Endodermal cell (in vitro differentiated cells): Measurements from ENCODE around the gene DOCK9. TPM values are rescaled to one million over a fixed set of nuclear protein-coding genes. Genes with fewer than 3 reads are reported as not detected.

Experiments used
- DNase-seq: peaks from one replicate; pipeline ENCODE4 v3.0.0-alpha.2; 2017
- H3K27ac ChIP-seq: 2 replicates; pipeline ENCODE4 v1.5.1; 2013; ENCODE audit warnings: mild to moderate bottlenecking, low read depth, low read length, moderate library complexity
- H3K27me3 ChIP-seq: 2 replicates; pipeline ENCODE4 v1.6.1; 2013; ENCODE audit warnings: mild to moderate bottlenecking, low read length, moderate library complexity; ENCODE audit not compliant: insufficient read depth, control insufficient read depth, poor library complexity, severe bottlenecking
- H3K36me3 ChIP-seq: 2 replicates; pipeline ENCODE4 v1.7.0; 2013; ENCODE audit warnings: mild to moderate bottlenecking, low read length, moderate library complexity; ENCODE audit not compliant: control insufficient read depth, insufficient read depth
- H3K4me1 ChIP-seq: one replicate; pipeline ENCODE4 v1.7.0; 2013; ENCODE audit warnings: low read length; ENCODE audit not compliant: control insufficient read depth, insufficient read depth
- H3K4me3 ChIP-seq: 2 replicates; pipeline ENCODE4 v1.5.1; 2013; ENCODE audit warnings: mild to moderate bottlenecking, low read length, moderate library complexity
- H3K9ac ChIP-seq: 2 replicates; pipeline ENCODE4 v1.6.1; 2013; ENCODE audit warnings: mild to moderate bottlenecking, low read length, moderate library complexity; ENCODE audit not compliant: poor library complexity, severe bottlenecking; ENCODE audit errors: extremely low read depth
- H3K9me3 ChIP-seq: 2 replicates; pipeline ENCODE4 v1.6.1; 2013; ENCODE audit warnings: mild to moderate bottlenecking, low read length, moderate library complexity; ENCODE audit not compliant: control insufficient read depth
- H3K27ac Mint-ChIP-seq: 2 replicates; pipeline ENCODE4 v1.8.0; 2020; ENCODE audit warnings: mixed read lengths
- H3K27me3 Mint-ChIP-seq: 2 replicates; pipeline ENCODE4 v1.8.0; 2021; ENCODE audit warnings: mild to moderate bottlenecking, mixed read lengths; ENCODE audit not compliant: insufficient read depth
- H3K36me3 Mint-ChIP-seq: 2 replicates; pipeline ENCODE4 v1.8.0; 2020; ENCODE audit warnings: low read depth, mixed read lengths
- H3K4me1 Mint-ChIP-seq: 2 replicates; pipeline ENCODE4 v1.8.0; 2020; ENCODE audit warnings: mixed read lengths
- H3K4me3 Mint-ChIP-seq: 2 replicates; pipeline ENCODE4 v1.8.0; 2020; ENCODE audit warnings: mild to moderate bottlenecking, moderate library complexity, mixed read lengths
- H3K9me3 Mint-ChIP-seq: 2 replicates; pipeline ENCODE4 v1.8.0; 2020; ENCODE audit warnings: mild to moderate bottlenecking, mixed read lengths
- CTCF ChIP-seq: fragments of 200-600 bp; sonication (generic); conservative IDR thresholded peaks from 2 replicates; pipeline ENCODE4 v1.5.0; 2021; ENCODE audit warnings: antibody characterized with exemption, mild to moderate bottlenecking
- WGBS, 2 experiments: methylation state at CpG; one replicate each; pipeline versions ENCODE4 v1.1.5 to v1.1.7; 2013; ENCODE audit warnings: missing lambda C conversion rate in 2 of 2, mixed read lengths in 1 of 2; ENCODE audit not compliant: insufficient coverage in 1 of 2, insufficient read length in 1 of 2; 5-methylcytosine and 5-hydroxymethylcytosine counted together
- total RNA-seq, 2 donors: library from RNA; stranded (reverse); fragmentation: NEBNext Ultra II Directional in 1 of 2; extraction: Animal tissue kit (Norgen Biotek cat#: 25700) in 1 of 2; gene quantifications; 2 replicates in 1 of 2; 3 replicates in 1 of 2; pipeline ENCODE4 v1.2.1, GENCODE V29; 2021

Gene DOCK9
- total RNA-seq, 2 donors from 2014 or later: 15.6 to 22.5 TPM

- H3K9me3 Mint-ChIP-seq: no peaks in the 10 kb centered on the region
- no peaks in the 10 kb centered on the region for H3K4me1 Mint-ChIP-seq
- Histone ChIP-seq H3K4me1 (no peaks in the 10 kb centered on the region), H3K36me3 (no peaks in the 10 kb centered on the region), H3K27ac (no peak overlapping the region), H3K4me3 (no peak overlapping the region), H3K9me3 (no peaks in the 10 kb centered on the region), H3K27me3 (no peaks in the 10 kb centered on the region), H3K9ac (no peak overlapping the region)
- no peaks in the 10 kb centered on the region for H3K36me3 Mint-ChIP-seq
- TF ChIP-seq CTCF: no peak
- no peak overlapping the region for H3K4me3 Mint-ChIP-seq
- no peaks in the 10 kb centered on the region for H3K27me3 Mint-ChIP-seq
- DNase-seq: no peak
- 93 to 96% methylated on average over 4 to 9 of the region's 9 CpGs for WGBS, 2 experiments
- H3K27ac Mint-ChIP-seq: no peak overlapping the region
These were observed 203.1 kb downstream of the DOCK9 start for GRCh38 chr13:98774776-98775175.

GRCh38 chr13:98773921-98774320 is 203.9 kb downstream of the DOCK9 start:
- no peaks in the 10 kb centered on the region for H3K9me3 ChIP-seq
- Mint-ChIP-seq H3K27ac (no peak overlapping the region), H3K4me3 (no peak overlapping the region), H3K9me3 (no peaks in the 10 kb centered on the region), H3K4me1 (no peaks in the 10 kb centered on the region), H3K36me3 (no peaks in the 10 kb centered on the region), H3K27me3 (peaks cover 3% of the 10 kb centered on the region)
- H3K9ac ChIP-seq: no peak overlapping the region
- no peaks in the 10 kb centered on the region for H3K4me1 ChIP-seq
- no peak overlapping the region for H3K4me3 ChIP-seq
- TF ChIP-seq CTCF: no peak
- H3K27me3 ChIP-seq: peaks cover 5% of the 10 kb centered on the region
- DNase-seq: no peak
- no peak overlapping the region for H3K27ac ChIP-seq
- 95 to 97% methylated on average over 14 to 20 of the region's 20 CpGs for WGBS, 2 experiments
- H3K36me3 ChIP-seq: no peaks in the 10 kb centered on the region

- Histone ChIP-seq H3K4me1 (no peaks in the 10 kb centered on the region), H3K9ac (no peak overlapping the region), H3K36me3 (no peaks in the 10 kb centered on the region), H3K4me3 (no peak overlapping the region), H3K27ac (no peak overlapping the region), H3K9me3 (no peaks in the 10 kb centered on the region), H3K27me3 (peaks cover 5% of the 10 kb centered on the region)
- Mint-ChIP-seq H3K9me3 (no peaks in the 10 kb centered on the region), H3K36me3 (no peaks in the 10 kb centered on the region), H3K27me3 (peaks cover 3% of the 10 kb centered on the region), H3K27ac (no peak overlapping the region), H3K4me1 (no peaks in the 10 kb centered on the region), H3K4me3 (no peak overlapping the region)
- peak; percentile 74 for TF ChIP-seq CTCF
- 83 to 87% methylated on average over 12 of the region's 12 CpGs for WGBS, 2 experiments
- peak; percentile 85 for DNase-seq
These were observed 204.9 kb downstream of the DOCK9 start for GRCh38 chr13:98772794-98773452.
